Common myeloid progenitor, CD34-positive (primary cell): Measurements from ENCODE around the gene UGT1A3.

Experiments used
- CTCF ChIA-PET: fragments of 350-600 bp; sonication (Branson Sonifier 250); formaldehyde crosslinking; loops from one replicate; lab custom pipeline; 2021; ENCODE audit warnings: antibody characterized with exemption; lab: Charles Lee
- POLR2A ChIA-PET: fragments of 350-600 bp; sonication (Branson Sonifier 250); formaldehyde crosslinking; loops from one replicate; lab custom pipeline; 2021; ENCODE audit warnings: antibody characterized with exemption; lab: Charles Lee
- DNase-seq, 3 donors: peaks; one replicate each; pipeline versions ENCODE4 v3.0.0 to v3.0.0-alpha.2; 2013
- H3K27ac ChIP-seq, 2 experiments: 1 replicate in 1 of 2; 2 replicates in 1 of 2; pipeline ENCODE4 v1.7.0; 2013; ENCODE audit warnings: inconsistent platforms in 2 of 2, low read length in 2 of 2, mild to moderate bottlenecking in 2 of 2, low read depth in 1 of 2, moderate library complexity in 1 of 2; ENCODE audit not compliant: severe bottlenecking in 2 of 2, insufficient read depth in 1 of 2, poor library complexity in 1 of 2
- H3K27me3 ChIP-seq, 5 experiments: replicated peaks in 2 of 5; 1 replicate in 3 of 5; 2 replicates in 2 of 5; pipeline versions ENCODE4 v1.6.1 to v1.7.0; 2013; ENCODE audit warnings: low read length in 4 of 5, mild to moderate bottlenecking in 2 of 5, moderate library complexity in 2 of 5, inconsistent platforms in 1 of 5; ENCODE audit not compliant: insufficient read depth in 5 of 5, control insufficient read depth in 4 of 5
- H3K36me3 ChIP-seq, 4 experiments: 1 replicate in 2 of 4; 2 replicates in 2 of 4; pipeline versions ENCODE4 v1.6.1 to v1.7.0; 2013; ENCODE audit warnings: low read length in 3 of 4, control low read depth in 1 of 4, mild to moderate bottlenecking in 1 of 4; ENCODE audit not compliant: control insufficient read depth in 4 of 4, insufficient read depth in 4 of 4
- H3K4me1 ChIP-seq, 4 experiments: 1 replicate in 3 of 4; 2 replicates in 1 of 4; pipeline versions ENCODE4 v1.6.1 to v1.7.1; 2013; ENCODE audit warnings: low read length in 3 of 4, mild to moderate bottlenecking in 3 of 4, control low read depth in 1 of 4, inconsistent platforms in 1 of 4, moderate library complexity in 1 of 4; ENCODE audit not compliant: control insufficient read depth in 4 of 4, insufficient read depth in 4 of 4; ENCODE audit errors: control extremely low read depth in 1 of 4
- H3K4me3 ChIP-seq, 7 experiments: 1 replicate in 4 of 7; 2 replicates in 3 of 7; pipeline versions ENCODE4 v1.5.1 to v1.7.0; 2013; ENCODE audit warnings: mild to moderate bottlenecking in 7 of 7, low read length in 6 of 7, moderate library complexity in 6 of 7, inconsistent platforms in 2 of 7, low read depth in 2 of 7, control low read depth in 1 of 7; ENCODE audit not compliant: insufficient read depth in 4 of 7, control insufficient read depth in 1 of 7; ENCODE audit errors: extremely low read depth in 1 of 7
- H3K9me3 ChIP-seq, 5 experiments: 1 replicate in 4 of 5; 2 replicates in 1 of 5; pipeline versions ENCODE4 v1.6.1 to v1.7.1; 2013; ENCODE audit warnings: low read length in 4 of 5, mild to moderate bottlenecking in 2 of 5, inconsistent platforms in 1 of 5, low read depth in 1 of 5, moderate library complexity in 1 of 5; ENCODE audit not compliant: control insufficient read depth in 4 of 5, insufficient read depth in 2 of 5; ENCODE audit errors: control extremely low read depth in 1 of 5
- WGBS: methylation state at CpG from one replicate; pipeline ENCODE4 v1.1.5; 2013; ENCODE audit not compliant: insufficient coverage; 5-methylcytosine and 5-hydroxymethylcytosine counted together

Gene UGT1A3

GRCh38 chr2:233772153-233772552 lies 43.3 kb downstream of the UGT1A3 start:
- DNase-seq, result no peak
- POLR2A ChIA-PET, result no interaction called here
- Histone ChIP-seq H3K27ac (no peak overlapping the region), H3K27me3 (peaks cover 0 to 5% (median 2%) of the 10 kb centered on the region in 5 experiments), H3K4me3 (no peak overlapping the region), H3K36me3 (no peaks in the 10 kb centered on the region), H3K4me1 (no peaks in the 10 kb centered on the region), H3K9me3 (peaks cover 0 to 8% (median 2%) of the 10 kb centered on the region in 5 experiments)
- CTCF ChIA-PET, result no interaction called here
- WGBS, result 95% methylated on average over 10 of the region's 16 CpGs

GRCh38 chr2:233772583-233772982 lies 43.7 kb downstream of the UGT1A3 start:
- CTCF ChIA-PET, result no interaction called here
- peaks cover 0 to 5% (median 2%) of the 10 kb centered on the region in 5 experiments for H3K27me3 ChIP-seq
- no peaks in the 10 kb centered on the region for H3K4me1 ChIP-seq
- DNase-seq, result no peak
- H3K4me3 ChIP-seq, result no peak overlapping the region
- POLR2A ChIA-PET, result no interaction called here
- H3K9me3 ChIP-seq, result peaks cover 0 to 11% (median 2%) of the 10 kb centered on the region in 5 experiments
- no peak overlapping the region for H3K27ac ChIP-seq
- WGBS, result 77% methylated on average over 5 of the region's 5 CpGs
- H3K36me3 ChIP-seq, result no peaks in the 10 kb centered on the region

GRCh38 chr2:233773854-233774253 lies 45.0 kb downstream of the UGT1A3 start:
- 100% methylated on average over 1 of the region's 5 CpGs for WGBS
- DNase-seq, result no peak
- H3K4me1 ChIP-seq, result no peaks in the 10 kb centered on the region
- peaks cover 0 to 11% (median 2%) of the 10 kb centered on the region in 5 experiments for H3K9me3 ChIP-seq
- no peak overlapping the region for H3K27ac ChIP-seq
- H3K36me3 ChIP-seq, result no peaks in the 10 kb centered on the region
- POLR2A ChIA-PET, result no interaction called here
- CTCF ChIA-PET, result no interaction called here
- H3K4me3 ChIP-seq, result no peak overlapping the region
- H3K27me3 ChIP-seq, result peaks cover 0 to 7% (median 2%) of the 10 kb centered on the region in 5 experiments

- Histone ChIP-seq H3K9me3 (peaks cover 0 to 14% (median 2%) of the 10 kb centered on the region in 5 experiments), H3K4me1 (no peaks in the 10 kb centered on the region), H3K27me3 (peaks cover 0 to 7% (median 2%) of the 10 kb centered on the region in 5 experiments), H3K36me3 (no peaks in the 10 kb centered on the region), H3K27ac (no peak overlapping the region), H3K4me3 (no peak overlapping the region)
- ChIA-PET POLR2A (no interaction called here), CTCF (no interaction called here)
- DNase-seq, result no peak
- WGBS, result 94% methylated on average over 5 of the region's 6 CpGs
Observed at GRCh38 chr2:233775414-233775813, 46.6 kb downstream of the UGT1A3 start.

- no peak for DNase-seq
- H3K4me3 ChIP-seq, result no peak within 1 kb of the TSS
- CTCF ChIA-PET, result no interaction called here
- H3K27me3 ChIP-seq, result peaks cover 0 to 3% (median 0%) of the 10 kb centered on the region in 5 experiments
- POLR2A ChIA-PET, result no interaction called here
- H3K9me3 ChIP-seq, result peaks cover 0 to 14% (median 2%) of the 10 kb centered on the region in 5 experiments
- no peak within 1 kb of the TSS for H3K27ac ChIP-seq
- no peaks in the 10 kb centered on the region for H3K4me1 ChIP-seq
- WGBS, result 100% methylated on average over 1 of the region's 2 CpGs
- no peaks in the 10 kb centered on the region for H3K36me3 ChIP-seq
Observed at GRCh38 chr2:233778030-233778429, 49.2 kb downstream of the UGT1A3 start, which contains the start of gene MROH2A. Gene MROH2A, plus strand, starts transcription at chr2:233778330. Its CDS starts 1,029 bp downstream, at chr2:233779359.

GRCh38 chr2:233779722-233780121 lies 50.9 kb downstream of the UGT1A3 start:
- POLR2A ChIA-PET, result no interaction called here
- H3K27ac ChIP-seq, result no peak overlapping the region
- 100% methylated on average over 2 of the region's 4 CpGs for WGBS
- H3K4me3 ChIP-seq, result no peak overlapping the region
- H3K36me3 ChIP-seq, result no peaks in the 10 kb centered on the region
- no peak for DNase-seq
- CTCF ChIA-PET, result interaction anchor here (0.8 kb wide), 1 partner anchor 69 kb away, joined by 3 read pairs; no protein-coding TSS in a partner anchor
- H3K9me3 ChIP-seq, result peaks cover 0 to 14% (median 2%) of the 10 kb centered on the region in 5 experiments
- no peaks in the 10 kb centered on the region for H3K4me1 ChIP-seq
- H3K27me3 ChIP-seq, result peaks cover 0 to 3% (median 0%) of the 10 kb centered on the region in 5 experiments

GRCh38 chr2:233780771-233781170 lies 51.9 kb downstream of the UGT1A3 start:
- H3K4me1 ChIP-seq, result no peaks in the 10 kb centered on the region
- no peaks in the 10 kb centered on the region for H3K36me3 ChIP-seq
- H3K9me3 ChIP-seq, result peaks cover 0 to 10% (median 3%) of the 10 kb centered on the region in 5 experiments
- no peak overlapping the region for H3K4me3 ChIP-seq
- no CpG with 5 or more reads among the region's 4 CpGs for WGBS
- no peak for DNase-seq
- peaks cover 0 to 3% (median 0%) of the 10 kb centered on the region in 5 experiments for H3K27me3 ChIP-seq
- ChIA-PET CTCF (no interaction called here), POLR2A (no interaction called here)
- no peak overlapping the region for H3K27ac ChIP-seq
